ENCODE results near the gene TEX44.

The TEX44 gene

DNA sequence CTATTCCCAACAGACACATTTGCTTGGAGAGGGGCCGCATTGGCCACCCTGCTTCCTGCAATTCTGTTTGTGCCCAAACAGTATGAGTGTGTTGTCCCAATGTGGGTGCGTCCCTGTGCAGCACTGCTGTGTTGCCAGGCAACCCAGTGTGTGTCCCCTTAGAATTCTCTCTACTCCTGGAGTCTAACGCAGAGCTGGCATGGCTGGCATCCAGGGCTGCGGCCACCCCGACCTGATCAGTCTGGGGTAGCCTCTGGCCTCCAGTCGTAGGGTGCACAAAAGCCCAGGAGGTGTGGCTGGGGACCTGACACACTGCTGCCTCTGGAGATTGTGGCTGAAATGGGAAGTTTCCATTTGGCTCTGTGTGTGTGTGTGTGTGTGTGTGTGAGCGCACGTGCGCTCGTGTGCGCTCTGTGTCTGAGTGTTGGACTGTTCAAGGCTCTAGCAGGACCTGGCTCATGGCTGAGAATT is 48.0 kb downstream of the TEX44 start:
- no peak overlapping the region for H3K4me3 ChIP-seq (ENCODE audit: low read depth, low read length)
- TF ChIP-seq, protein P1, sequence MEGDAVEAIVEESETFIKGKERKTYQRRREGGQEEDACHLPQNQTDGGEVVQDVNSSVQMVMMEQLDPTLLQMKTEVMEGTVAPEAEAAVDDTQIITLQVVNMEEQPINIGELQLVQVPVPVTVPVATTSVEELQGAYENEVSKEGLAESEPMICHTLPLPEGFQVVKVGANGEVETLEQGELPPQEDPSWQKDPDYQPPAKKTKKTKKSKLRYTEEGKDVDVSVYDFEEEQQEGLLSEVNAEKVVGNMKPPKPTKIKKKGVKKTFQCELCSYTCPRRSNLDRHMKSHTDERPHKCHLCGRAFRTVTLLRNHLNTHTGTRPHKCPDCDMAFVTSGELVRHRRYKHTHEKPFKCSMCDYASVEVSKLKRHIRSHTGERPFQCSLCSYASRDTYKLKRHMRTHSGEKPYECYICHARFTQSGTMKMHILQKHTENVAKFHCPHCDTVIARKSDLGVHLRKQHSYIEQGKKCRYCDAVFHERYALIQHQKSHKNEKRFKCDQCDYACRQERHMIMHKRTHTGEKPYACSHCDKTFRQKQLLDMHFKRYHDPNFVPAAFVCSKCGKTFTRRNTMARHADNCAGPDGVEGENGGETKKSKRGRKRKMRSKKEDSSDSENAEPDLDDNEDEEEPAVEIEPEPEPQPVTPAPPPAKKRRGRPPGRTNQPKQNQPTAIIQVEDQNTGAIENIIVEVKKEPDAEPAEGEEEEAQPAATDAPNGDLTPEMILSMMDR (conservative IDR thresholded peaks at IDR 0.05; ENCODE audit: low read depth, low read length), result no peak
- peak; percentile 14 for DNase-seq (ENCODE audit: low read depth)

DNA sequence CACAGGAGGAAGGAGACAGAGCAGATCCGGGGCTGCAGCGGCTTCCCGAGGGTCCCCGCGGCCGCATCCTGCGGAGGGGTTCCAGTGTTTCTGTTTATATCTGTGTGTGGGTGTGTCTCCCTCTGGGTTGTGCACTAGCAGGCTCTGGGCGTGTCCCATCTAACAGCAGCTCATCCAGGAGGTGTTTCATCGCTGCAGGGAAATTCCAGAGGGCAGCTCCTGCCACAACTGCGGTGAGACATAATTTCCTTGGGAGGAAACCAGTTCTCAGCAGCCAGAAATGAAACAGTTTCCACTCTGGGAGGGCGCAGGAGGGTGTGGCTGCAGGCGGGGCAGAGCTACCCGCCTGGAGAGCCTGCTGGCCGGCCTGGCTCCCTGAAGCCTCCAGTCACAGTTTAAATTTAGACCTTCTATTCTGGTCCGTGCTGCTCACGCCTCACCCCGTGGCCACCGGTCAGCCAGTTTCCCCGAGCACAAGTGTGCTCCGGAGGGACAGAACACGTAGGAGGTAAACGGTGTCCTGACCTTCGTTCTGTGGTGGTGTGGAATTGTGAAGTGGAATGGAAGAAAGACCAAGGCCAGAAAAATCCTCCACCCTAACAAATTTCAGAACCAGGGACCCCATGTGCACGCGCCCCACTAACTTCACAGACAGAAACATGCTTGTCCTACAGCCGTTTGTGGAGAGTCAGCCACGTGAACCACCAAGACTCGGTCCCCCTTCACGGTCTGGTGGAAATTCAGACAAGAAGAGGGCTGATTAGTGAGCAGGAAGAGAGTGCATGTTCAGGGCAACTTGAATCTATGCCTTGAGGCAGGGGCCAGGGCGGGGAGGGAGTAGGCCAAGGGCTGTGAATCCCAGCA is 50.2 kb downstream of the TEX44 start:
- TF ChIP-seq, protein P1 (conservative IDR thresholded peaks at IDR 0.05; ENCODE audit: low read depth, low read length), result no peak
- H3K4me3 ChIP-seq (ENCODE audit: low read depth, low read length), result peak overlapping the region; percentile 32
- DNase-seq (ENCODE audit: low read depth), result peak; percentile 94

DNA sequence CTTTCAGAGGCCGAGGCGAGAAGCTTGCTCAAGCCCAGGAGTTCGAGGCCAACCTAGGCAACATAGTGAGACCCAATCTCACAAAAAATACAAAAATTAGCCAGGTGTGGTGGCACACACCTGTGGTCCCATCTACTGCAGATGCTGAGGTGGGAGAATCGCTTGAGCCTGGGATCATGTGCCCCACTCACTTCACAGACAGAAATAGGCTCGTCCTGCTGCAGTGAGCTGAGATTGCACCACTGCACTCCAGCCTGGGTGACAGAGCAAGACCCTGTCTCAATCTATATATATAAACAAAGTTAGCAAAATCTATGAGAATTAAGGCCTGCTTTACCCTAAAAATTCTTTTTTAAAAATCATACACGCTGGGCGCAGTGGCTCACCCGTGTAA is 50.8 kb downstream of the TEX44 start:
- TF ChIP-seq, protein P1 (conservative IDR thresholded peaks at IDR 0.05; ENCODE audit: low read depth, low read length), result no peak
- DNase-seq (ENCODE audit: low read depth), result no peak
- no peak overlapping the region for H3K4me3 ChIP-seq (ENCODE audit: low read depth, low read length)
